IPS DF 4.7 (cell line): ENCODE results near the gene ST3GAL2.
"Not testable (repeated sequence)": the region's sequence is repeated elsewhere in the genome, so short reads cannot be mapped to it uniquely, and the experiment has no call there.

ENCODE experiments used
- DNase-seq: peaks from one replicate; pipeline ENCODE4 v3.0.0-alpha.2; 2013; ENCODE audit warnings: low spot score; ENCODE audit errors: extremely low read depth

ST3GAL2 gene

DNA sequence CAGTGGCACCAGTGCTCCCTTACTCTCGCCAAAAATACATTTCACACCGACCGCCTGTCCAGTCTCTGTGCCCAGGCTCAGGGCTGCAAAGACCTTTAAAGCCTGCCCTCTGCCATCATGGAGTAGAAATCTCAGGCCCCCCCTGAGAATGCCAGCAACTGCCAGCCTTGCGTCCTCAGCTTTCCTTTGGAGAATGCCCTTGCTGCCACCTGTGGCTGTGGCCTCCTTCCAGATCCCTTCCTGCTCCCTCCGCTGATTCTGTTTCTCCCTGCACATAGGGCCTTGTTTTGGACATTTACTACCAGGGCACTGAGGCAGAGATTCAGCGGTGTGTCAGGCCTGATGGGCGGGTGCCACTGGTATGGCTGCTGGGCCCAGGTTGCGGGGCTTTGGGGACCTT is 28.7 kb upstream of the ST3GAL2 start:
- no peak for DNase-seq

DNA sequence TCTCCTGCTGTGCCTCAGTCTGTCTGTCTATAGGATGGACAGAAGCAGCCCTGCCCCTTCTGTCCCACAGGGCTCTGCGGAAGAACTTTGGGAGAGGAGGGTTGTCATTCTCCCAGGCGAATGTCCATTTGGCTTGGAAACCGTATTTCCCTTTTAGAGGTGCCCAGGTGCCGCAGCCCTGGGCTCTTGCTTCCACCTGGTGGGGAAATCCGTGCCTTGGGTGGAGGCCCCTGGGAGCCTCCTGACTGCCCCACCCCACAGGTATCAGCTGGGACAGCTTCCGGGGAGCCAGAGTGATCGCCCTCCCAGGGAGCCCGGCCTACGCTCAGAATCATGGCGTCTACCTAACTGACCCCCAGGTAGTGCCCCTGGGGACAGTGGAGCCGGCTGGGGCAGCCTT is 28.2 kb upstream of the ST3GAL2 start:
- DNase-seq = no peak

DNA sequence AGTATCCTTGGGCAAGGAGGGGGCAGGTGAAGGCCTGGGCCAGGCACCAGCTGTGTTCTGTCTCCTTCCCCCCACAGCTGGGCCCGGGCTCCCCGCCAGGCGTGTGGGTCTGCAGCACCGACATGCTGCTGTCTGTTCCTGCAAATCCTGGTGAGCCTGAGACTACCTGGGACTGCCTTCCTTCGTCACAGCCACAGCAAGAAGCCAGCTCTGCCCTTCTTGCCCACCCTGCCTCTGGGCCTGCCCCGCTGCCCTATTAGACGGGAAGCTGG is 27.8 kb upstream of the ST3GAL2 start:
- DNase-seq = no peak

DNA sequence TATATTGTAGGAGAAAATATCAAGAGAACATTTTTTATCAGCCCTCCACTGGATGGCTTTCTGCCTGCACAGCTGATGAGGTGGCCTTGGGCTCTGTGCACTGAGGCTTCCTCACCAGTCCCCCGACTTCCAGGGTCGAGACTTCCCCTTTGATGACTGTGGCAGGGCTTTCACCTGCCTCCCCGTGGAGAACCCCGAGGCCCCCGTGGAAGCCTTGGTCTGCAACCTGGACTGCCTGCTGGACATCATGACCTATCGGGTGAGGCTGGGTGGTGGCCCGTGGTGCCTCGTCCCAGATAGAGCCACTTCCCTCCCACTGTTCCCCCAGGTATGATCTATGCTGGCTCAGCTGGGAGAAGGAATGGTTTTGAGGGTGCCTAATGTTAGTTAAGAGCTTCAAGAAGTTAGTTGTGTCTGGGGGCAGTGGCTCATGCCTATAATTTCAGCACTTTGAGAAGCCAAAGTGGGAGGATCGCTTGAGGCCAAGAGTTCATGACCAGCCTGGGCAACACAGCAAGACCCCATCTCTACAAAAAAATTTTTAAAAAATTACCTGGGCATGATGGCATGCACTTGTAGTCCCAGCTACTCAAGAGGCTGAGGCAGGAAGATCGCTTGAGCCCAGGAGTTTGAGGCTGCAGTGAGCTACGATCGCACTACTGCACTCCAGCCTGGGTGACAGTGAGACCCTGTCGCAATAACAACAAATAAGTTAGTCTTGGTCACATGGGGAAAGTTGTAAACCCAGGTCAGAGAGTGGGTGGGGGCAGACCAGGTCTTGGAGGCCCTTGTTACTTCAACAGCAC is 27.3 kb upstream of the ST3GAL2 start:
- DNase-seq = no peak

DNA sequence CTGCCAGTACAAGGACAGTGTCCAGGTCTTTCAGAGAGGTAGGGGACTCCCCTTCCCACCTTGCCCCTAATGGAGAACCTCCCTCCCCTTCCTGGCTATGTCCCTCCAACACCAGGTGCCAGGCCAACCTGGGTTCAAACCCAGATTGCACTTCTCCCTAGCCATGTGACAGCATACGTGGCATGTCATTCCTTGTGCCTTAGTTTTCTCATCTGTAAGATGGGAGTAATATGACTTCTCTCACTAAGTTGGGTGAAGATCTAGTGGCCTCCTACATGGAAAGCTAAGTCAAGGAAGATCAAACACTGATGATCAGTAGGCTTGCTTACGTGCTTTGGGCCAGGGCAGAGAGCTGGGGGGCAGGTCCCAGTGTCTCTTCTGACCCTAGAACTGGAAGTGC is 24.3 kb upstream of the ST3GAL2 start:
- DNase-seq = no peak

DNA sequence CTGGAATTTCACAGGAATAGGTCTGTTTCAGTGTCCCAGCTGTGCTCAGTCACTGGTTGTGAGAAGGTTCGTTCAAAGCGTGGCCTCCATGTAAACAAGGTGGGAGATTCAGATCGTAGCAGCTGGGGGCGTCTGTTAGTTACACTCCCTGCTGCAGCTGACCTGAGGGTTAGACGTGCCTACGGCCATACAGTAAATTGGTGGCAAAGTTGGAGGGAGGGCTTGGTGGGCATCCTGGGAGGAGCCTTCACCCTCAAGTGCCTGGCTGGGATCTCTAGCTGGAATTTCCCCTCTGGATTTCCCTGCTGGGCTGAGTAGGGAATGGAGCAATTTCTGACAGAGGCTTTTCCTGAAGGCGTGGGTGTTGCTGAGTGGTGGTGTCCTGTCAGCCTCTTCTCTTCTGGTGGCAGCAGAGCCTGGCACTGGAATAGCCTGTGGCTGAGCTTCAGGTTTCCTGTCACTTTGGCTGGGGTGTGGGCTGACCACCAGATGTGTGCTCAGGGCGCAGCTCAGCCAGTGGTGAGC is 21.9 kb upstream of the ST3GAL2 start:
- DNase-seq = no peak

DNA sequence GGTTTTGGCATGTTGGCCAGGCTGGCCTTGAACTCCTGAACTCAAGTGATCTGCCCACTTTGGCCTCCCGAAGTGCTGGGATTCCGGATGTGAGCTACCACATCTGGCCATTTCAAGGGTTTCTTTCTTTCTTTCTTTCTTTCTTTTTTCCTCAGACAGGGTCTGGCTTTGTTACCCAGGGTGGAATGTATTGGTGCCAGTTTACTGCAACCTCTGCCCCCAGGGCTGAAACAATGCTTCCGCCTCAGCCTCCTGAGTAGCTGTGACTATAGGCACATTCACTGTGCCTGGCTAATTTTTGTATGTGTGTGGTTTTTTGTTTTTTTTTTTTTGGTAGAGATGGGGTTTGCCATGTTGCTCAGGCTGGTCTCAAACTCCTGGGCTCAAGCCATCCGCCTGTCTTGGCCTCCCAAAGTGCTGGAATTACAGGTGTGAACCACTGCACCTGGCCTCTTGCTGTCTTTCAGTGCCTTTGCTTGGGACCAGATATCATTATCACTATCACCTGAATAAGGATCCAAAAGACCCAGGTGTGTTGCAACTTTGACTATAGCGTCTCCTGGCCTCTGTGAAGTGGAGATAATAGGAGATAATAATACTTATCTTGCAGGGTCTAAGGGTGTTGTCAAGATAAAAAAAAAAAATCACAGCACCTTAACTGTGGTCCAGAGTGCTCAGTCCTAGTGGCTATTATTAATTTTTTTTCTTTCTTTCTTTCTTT is 18.7 kb upstream of the ST3GAL2 start:
- DNase-seq = no peak

DNA sequence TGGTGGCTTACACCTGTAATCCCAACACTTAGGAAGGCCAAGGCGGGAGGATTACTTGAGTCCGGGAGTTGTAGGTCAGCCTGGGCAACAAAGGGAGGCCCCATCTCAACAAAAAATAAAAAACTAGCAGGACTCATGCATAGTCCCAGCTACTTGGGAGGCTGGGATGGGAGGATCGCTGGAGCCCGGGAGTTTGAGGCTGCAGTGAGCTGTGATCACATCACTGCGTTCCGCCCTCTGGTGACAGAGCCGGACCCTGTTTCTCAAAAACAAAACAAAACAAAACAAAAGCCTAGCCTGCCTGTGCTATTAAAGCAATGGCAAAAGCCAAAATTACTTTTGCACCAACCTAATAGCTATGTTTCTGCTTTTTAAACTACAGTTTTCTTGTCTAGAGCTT is 17.0 kb upstream of the ST3GAL2 start:
- DNase-seq = no peak

DNA sequence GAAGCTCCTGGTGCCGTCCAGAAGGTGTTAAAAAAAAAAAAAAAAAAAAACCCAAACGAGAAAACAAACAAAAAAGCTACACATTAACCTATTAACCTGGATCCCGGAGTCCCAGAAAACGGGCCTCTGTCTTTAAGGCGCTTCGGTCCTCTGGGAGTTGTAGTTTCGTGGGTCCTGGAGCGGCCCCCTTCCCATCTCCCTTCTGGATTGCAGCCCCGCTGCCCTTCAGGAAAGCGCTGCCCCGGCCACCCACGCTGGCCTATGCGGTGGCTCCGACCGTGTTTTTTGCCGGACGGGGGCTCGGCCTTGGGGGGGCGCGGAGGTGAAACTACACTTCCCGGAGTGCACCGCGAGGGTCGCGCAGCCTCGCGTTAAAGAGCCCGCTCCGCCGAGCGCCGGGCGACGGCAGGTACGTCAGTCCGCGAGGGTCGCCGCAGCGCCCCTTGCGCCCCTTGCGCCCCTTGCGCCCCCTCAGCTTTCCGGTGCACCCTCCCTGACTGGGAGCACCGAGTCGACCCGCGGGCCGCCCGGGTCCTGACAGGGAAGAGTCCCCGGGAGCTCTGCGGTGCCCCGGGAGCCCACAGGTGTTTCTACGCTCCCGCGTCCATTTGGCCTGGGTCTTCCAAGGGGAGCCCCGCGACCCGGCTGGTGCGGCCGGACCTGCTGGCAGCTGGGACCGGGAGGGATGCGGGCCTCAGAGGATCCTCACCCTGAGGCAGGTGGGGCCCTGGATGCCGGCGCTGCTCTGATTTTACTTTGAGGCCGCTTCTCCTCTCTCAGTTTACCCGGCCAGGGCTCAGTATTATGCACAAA is 15.5 kb upstream of the ST3GAL2 start, which contains the start of gene FCSK:
Gene FCSK, plus strand, starts transcription at position 374 of the 813 bp plus-strand sequence. CDS start 8,596 bp downstream, outside the sequence.
- DNase-seq = no peak

DNA sequence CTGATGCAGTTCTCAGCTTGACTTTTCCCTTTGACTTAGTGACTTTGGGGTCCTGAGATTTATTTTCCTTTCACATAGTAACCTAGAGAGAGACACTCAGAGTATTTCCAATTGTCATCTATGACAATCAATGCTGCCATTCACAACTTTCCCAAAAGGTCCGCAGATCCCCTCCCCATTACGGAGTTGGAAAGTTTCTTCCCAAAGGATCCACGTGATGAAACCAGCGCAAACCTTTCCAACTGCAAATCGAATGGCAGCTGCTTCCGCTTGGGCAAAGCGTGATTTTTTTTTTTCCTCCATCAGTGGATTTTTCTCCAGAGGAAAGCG is 15.0 kb upstream of the ST3GAL2 start:
- no peak for DNase-seq

DNA sequence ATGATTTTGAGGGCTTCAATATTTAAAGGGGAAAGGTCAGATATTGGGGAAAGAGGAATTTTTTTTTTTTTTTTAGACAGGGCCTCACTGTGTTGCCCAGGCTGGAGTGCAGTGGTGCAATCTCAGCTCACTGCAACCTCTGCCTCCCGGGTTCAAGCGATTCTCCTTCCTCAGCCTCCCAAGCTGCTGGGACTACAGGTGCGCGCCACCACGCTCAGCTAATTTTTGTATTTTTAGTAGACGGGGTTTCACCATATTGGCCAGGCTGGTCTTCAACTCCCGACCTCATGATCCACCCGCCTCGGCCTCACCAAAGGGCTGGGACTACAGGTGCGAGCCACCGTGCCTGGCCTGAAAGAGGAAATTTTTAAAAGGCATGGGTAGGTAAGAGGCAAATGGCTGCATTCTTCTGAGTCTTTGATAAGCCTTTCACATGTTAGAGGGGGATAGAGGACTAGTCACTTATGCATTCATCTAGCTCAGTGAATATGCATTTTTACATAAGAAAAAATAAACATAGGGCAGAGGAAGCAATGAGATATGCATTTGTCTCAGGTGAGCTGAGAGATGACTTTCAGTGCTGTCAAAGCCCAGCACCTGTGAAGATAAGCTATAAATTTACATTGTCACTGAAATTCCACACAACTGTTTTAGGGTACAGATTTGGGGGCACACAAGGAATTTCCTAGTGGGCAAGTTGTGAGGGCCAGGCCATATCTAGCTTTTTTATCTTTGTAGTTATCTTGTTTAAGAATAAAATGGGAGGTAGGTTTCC is 14.4 kb upstream of the ST3GAL2 start:
- DNase-seq = no peak

DNA sequence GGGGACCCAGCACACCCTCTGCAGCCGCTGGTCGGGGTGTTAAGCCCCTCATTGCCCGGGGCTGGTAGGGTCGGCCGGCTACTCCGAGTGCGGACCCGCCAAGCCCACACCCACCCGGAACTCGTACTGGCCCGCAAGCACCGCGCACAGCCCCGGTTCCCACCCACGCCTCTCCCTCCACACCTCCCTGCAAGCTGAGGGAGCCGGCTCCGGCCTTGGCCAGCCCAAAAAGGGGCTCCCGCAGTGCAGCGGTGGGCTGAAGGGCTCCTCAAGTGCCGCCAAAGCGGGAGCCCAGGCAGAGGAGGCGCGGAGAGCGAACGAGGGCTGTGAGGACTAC is 12.1 kb upstream of the ST3GAL2 start:
- not testable (repeated sequence) for DNase-seq

DNA sequence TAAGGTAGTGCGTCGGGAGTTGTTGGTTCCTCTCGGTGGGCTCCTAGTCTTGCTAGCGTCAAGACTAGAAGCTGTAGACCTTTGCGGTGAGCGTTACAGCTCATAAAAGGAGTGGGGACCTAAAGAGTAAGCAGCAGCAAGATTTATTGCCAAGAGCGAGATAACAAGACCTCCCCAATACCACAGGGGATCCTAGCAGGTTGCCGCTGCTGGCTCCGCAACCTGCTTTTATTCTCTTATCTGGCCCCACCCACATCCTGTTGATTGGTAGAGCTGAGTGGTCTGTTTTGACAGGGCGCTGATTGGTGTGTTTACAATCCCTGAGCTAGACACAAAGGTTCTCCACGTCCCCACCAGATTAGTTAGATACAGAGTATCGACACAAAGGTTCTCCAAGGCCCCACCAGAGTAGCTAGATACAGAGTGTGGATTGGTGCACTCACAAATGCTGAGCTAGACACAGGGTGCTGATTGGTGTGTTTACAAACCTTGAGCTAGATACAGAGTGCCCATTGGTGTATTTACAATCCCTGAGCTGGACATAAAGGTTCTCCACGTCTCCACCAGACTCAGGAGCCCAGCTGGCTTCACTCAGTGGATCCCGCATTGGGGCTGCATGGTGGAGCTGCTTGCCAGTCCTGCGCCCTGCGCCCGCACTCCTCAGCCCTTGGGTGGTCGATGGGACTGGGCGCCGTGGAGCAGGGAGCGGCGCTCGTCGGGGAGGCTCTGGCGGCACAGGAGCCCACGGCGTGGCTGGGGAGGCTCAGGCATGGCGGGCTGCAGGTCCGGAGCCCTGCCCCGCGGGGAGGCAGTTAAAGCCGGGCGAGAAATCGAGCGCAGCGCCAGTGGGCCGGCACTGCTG is 11.5 kb upstream of the ST3GAL2 start:
- DNase-seq = not testable (repeated sequence)

DNA sequence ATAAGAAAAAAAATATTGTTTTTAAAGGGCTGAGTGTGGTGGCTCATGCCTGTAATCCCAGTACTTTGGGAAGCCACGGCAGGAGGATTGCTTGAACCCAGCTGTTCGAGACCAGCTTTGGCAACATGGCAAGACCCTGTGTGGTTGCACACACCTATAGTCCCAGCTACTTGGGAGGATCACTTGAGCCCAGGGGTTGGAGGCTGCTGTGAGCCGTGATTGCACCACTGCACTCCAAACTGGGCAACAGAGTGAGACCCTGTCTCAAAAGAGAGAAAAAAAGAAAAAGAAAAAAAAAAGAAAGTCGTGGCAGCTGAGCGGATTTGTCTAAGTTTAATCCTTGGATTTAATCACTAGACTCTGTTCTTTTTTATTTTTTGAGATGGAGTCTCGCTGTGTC is 9.2 kb upstream of the ST3GAL2 start:
- DNase-seq = no peak

DNA sequence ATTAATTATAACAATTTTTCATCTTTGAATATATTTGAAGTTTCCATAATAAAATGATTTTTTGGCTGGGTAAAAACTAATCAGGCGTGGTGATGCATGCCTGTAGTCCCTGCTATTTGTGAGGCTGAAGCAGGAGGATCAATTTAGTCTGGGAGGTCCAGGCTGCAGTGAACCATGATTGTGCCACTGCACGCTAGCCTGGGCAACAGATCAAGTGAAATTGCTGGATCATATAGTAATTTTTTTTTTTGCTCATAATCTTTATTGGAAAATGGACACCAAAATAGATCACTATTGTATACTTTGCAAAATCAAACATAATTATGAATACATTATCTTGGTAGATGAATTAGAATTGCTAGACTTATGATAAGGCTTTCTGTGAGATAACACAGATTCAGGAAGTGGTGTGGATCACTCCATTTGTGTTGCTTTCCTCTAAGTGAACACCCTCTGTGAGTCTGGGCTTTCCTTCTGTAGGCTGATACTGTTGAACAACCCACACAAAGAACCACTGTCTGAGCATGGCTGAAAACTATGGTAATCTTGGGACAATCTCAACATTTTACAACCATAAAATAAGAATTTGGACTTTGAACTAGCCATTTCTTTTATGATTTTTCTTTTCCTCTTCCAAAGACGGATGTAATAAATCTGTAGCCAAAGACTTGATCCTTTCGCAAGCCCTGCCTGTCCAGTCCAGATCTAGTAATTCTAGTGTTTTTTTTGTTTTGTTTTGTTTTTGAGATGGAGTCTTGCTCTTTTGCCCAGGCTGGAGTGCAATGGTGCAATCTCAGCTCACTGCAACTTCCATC is 5.6 kb upstream of the ST3GAL2 start:
- DNase-seq = no peak

DNA sequence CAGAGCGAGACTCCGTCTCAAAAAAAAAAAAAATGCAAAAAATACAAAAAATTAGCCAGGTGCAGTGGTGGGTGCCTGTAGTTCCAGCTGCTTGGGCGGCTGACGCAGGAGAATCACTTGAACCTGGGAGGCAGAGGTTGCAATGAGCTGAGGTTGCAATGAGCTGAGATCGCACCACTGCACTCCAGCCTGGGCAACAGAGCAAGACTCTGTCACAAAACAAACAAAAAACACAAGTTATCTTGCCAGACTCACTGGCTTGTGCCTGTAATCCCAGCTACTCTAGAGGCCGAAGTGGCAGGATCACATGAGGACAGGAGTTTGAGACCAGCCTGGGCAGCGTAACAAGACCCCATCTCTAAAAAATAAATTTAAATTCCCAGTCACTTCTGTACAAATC is 3.4 kb upstream of the ST3GAL2 start:
- DNase-seq = no peak

DNA sequence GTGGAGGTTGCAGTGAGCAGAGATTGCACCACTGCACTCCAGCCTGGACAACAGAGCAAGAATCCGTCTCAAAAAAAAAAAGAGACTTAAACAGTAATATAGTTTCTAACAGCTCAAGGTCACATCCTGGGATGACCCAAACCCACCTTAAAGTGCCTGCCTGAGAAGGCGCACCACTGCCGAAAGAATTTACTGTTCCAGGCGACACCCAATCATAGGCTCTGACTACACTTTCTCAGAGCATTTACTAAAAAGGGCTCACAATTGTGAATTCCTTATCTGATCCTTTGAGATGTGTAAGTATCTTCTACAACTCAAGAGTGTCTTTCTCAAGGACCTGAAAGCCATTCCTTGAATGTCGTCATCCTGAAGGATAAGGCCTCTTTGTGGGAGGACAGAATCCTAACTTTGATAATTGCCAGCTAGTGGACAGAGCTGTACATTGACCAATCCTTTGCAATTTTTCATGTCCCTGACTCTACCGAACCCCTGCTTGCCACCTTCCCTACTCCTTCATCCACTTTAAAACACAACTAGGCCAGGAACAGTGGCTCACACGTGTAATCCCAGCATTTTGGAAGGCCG is 2.6 kb upstream of the ST3GAL2 start:
- no peak for DNase-seq

DNA sequence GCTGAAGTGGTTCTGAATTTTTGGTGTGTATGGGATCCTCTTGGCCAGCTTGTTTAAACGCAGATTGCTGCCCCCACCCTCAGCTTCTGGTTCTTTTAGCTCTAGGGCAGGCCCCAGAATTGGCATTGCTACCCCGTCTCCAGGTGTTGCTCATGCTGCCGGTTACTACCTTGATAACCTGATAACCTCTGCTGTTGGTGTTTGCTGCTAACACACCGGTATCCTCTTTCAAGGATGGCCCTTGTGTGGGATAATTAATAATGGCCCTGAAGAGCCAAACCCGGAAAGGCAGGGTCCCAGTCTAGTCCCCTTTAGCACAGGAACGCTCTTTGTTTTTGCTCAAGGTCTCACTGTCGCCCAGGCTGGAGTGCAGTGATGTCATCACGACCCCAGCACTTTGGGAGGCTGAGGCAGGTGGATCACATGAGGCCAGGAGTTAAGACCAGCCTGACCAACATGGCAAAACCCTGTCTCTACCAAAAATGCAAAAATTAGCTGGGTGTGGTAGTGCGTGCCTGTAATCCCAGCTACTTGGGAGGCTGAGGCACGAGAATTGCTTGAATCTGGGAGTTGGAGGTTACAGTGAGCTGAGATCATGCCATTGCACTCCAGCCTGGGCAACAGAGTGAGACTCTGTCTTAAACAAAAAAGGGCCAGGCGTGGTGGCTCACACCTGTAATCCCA is 1.3 kb upstream of the ST3GAL2 start:
- no peak for DNase-seq

DNA sequence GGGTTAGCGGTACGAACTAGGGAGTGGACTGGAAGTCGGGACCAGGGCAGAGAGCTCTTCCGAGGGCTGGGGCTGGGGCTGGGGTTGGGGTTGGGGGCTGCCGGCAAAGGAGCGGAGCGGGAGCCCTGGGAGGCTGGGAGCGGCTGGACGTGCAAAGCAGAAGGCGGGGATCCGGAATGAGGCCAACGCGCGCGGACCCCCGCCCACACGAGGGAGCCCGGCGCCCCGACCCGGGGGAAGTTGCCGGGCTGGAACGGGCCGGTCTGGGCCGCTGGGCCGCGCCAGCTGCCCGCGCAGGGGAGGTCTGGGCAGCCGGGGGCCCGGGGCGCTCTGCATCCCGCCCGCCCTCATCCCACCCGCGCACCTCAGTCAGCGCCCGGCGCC is 323 bp downstream of the ST3GAL2 start:
- no peak for DNase-seq
